Fibroblast of the aortic adventitia (primary cell): Measurements from ENCODE around the gene LRRC49. TPM values are rescaled to one million over a fixed set of nuclear protein-coding genes. Genes with fewer than 3 reads are reported as not detected.
A peak's percentile ranks its signal among the peaks of the same experiment; 100 is the strongest.

Experiments
- DNase-seq: peaks from one replicate; pipeline ENCODE4 v3.0.0-alpha.2; 2010; ENCODE audit warnings: low read depth
- H3K4me3 ChIP-seq: 2 replicates; pipeline ENCODE4 v1.5.1; 2011; ENCODE audit warnings: low read depth, mild to moderate bottlenecking, control low read depth, low read length, moderate library complexity
- CTCF ChIP-seq: IDR thresholded peaks from 2 replicates; pipeline ENCODE4 v1.5.1; 2011; ENCODE audit warnings: mild to moderate bottlenecking, low read length, control low read depth, inconsistent platforms; ENCODE audit not compliant: insufficient read depth
- total RNA-seq: library from RNA; depleted of rRNA; stranded (reverse); fragments of >200 nt; gene quantifications from 2 replicates; pipeline ENCODE4 v1.2.3, GENCODE V29; 2012; ENCODE audit warnings: low replicate concordance

LRRC49 gene
- total RNA-seq, 1 donor = 25.2 TPM

DNA sequence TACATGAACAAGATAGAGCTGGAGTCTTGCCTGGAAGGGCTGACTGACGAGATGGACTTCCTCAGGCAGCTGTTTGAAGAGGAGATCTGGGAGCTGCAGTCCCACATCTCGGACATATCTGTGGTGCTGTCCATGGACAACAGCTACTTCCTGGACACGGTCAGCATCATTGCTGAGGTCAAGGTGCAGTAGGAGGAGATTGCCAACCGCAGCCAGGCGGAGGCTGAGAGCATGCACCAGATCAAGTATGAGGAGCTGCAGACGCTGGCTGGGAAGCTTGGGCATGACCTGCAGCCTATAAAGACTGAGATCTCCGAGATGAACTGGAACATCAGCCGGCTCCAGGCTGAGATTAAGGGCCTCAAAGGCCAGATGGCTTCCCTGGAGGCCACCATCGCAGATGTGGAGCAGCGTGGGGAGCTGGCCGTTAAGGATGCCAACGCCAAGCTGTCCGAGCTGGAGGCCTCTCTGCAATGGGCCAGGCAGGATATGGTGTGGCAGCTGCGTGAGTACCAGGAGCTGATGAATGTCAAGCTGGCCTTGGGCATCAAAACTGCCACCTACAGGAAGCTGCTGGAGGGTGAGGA is 33.2 kb upstream of the LRRC49 start:
- no peak for DNase-seq
- TF ChIP-seq CTCF = no peak
- no peak overlapping the region for H3K4me3 ChIP-seq

DNA sequence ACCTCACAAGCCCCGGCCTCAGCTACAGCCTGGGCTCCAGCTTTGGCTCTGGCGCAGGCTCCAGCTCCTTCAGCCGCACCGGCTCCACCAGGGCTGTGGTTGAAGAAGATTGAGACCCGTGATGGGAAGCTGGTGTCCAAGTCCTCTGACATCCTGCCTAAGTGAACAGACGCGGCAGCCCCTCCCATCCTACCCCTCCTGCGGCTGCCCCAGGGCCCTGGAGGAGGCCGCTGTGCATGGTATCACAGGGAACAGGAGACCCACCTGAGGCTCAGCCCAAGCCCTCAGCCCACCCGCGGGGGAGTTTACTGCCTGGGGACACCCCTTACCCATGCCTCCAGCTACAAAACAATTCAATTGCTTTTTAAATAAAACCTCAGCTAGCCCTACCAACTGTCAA is 32.6 kb upstream of the LRRC49 start:
- no peak for TF ChIP-seq CTCF
- no peak for DNase-seq
- no peak overlapping the region for H3K4me3 ChIP-seq

- no peak overlapping the region for H3K4me3 ChIP-seq
- TF ChIP-seq CTCF = no peak
- peak; percentile 81 for DNase-seq
Measured at GRCh38 chr15:70863450-70864218, 29.0 kb upstream of the LRRC49 start.

DNA sequence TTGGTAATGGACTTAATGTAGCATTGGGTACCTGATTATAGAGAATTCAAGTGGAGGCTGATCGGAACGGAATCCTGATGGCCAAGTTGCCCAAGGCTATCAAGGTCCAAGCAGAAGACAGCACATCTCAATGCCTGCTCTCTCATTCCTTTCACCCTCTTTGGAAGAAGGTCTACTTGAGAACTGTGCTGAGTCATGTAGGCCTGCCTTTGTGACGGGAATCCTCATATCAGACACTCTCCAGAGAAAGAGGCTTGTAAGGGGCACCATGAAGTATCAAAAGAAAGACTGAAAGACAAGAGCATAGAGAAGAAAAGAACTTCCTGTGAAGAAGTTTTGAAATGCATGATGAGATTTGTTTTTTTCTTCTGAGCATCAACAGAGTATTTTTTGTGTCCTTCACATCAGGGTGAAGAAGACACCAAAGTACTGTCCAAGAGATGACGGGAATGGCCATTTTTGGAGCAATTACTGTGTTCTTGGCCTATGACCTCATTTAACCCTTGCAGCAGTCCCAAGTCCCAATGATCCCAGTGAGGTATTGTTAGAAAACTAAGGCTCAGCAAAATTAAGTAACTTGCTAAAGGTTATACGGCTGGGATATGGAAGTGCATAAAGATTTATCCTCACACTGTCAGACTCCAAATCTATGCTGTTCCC is 25.5 kb upstream of the LRRC49 start:
- peak; percentile 49 for DNase-seq
- TF ChIP-seq CTCF = no peak

GRCh38 chr15:70867911-70868467 is 24.6 kb upstream of the LRRC49 start:
- no peak for TF ChIP-seq CTCF
- DNase-seq = peak; percentile 91
- H3K4me3 ChIP-seq = no peak overlapping the region

More for the DNA sequence above, 25.5 kb upstream of the LRRC49 start:
- H3K4me3 ChIP-seq = no peak overlapping the region

DNA sequence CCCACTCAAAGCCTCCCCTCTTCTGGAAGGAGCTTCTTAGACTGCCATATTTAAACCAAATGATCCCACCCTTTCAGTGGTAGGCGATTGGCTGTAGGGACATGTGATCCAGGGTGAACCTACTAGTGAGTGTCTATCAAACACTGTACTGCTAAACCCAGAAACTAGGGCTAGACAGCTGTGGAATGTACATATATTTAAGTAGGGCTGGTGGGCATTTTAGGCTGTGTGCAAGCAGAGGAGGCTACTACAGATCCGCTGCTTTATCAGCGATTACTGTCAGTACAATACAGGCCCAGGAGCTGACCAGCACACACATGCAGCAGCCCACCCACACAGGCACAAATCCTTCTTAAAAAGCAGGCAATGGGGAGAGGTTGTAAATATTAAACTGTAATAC is 23.3 kb upstream of the LRRC49 start:
- H3K4me3 ChIP-seq = no peak overlapping the region
- TF ChIP-seq CTCF = no peak
- DNase-seq = no peak
